Measurements from ENCODE around the gene TSHZ3.
A peak's percentile ranks its signal among the peaks of the same experiment; 100 is the strongest.

TSHZ3 gene

GRCh38 chr19:31282346-31282745, 66.9 kb downstream of the TSHZ3 start:
- no peak for FAIRE-seq

- FAIRE-seq = no peak
Observed at GRCh38 chr19:31280287-31281006, 68.8 kb downstream of the TSHZ3 start.

GRCh38 chr19:31279436-31279765, 69.8 kb downstream of the TSHZ3 start:
- FAIRE-seq = no peak

GRCh38 chr19:31278555-31279435, 70.4 kb downstream of the TSHZ3 start:
- no peak for FAIRE-seq

GRCh38 chr19:31277516-31277915, 71.7 kb downstream of the TSHZ3 start:
- FAIRE-seq = no peak

- no peak for FAIRE-seq
Observed at GRCh38 chr19:31276831-31277230, 72.4 kb downstream of the TSHZ3 start.

- no peak for FAIRE-seq
Observed at GRCh38 chr19:31275068-31275334, 74.2 kb downstream of the TSHZ3 start.

- FAIRE-seq = no peak
Observed at GRCh38 chr19:31274251-31275067, 74.8 kb downstream of the TSHZ3 start.

GRCh38 chr19:31272583-31273106, 76.6 kb downstream of the TSHZ3 start:
- FAIRE-seq = no peak

GRCh38 chr19:31271306-31271911, 77.8 kb downstream of the TSHZ3 start:
- FAIRE-seq = no peak

- no peak for FAIRE-seq
Observed at GRCh38 chr19:31270897-31271296, 78.3 kb downstream of the TSHZ3 start.

- FAIRE-seq = peak; percentile 18
Observed at GRCh38 chr19:31269425-31270127, 79.7 kb downstream of the TSHZ3 start.

- FAIRE-seq = no peak
Observed at GRCh38 chr19:31268751-31269383, 80.4 kb downstream of the TSHZ3 start.

GRCh38 chr19:31266731-31267130, 82.5 kb downstream of the TSHZ3 start:
- no peak for FAIRE-seq

- no peak for FAIRE-seq
Observed at GRCh38 chr19:31266196-31266595, 83.0 kb downstream of the TSHZ3 start.

GRCh38 chr19:31264041-31264778, 85.0 kb downstream of the TSHZ3 start:
- no peak for FAIRE-seq

- FAIRE-seq = no peak
Observed at GRCh38 chr19:31263328-31263727, 85.9 kb downstream of the TSHZ3 start.

GRCh38 chr19:31262725-31263191, 86.5 kb downstream of the TSHZ3 start:
- no peak for FAIRE-seq

- FAIRE-seq = peak; percentile 15
Observed at GRCh38 chr19:31261603-31262212, 87.5 kb downstream of the TSHZ3 start.

GRCh38 chr19:31261019-31261602, 88.1 kb downstream of the TSHZ3 start:
- FAIRE-seq = no peak

Measured in endometrium (tissue), 2 donors.